Renal cortical epithelial cell (primary cell): ENCODE measurements around the gene CLNS1A. TPM values are rescaled to one million over a fixed set of nuclear protein-coding genes. Genes with fewer than 3 reads are reported as not detected.

ENCODE experiments used
- total RNA-seq: library from RNA; depleted of rRNA; stranded (reverse); fragments of >200 nt; gene quantifications from 2 replicates; pipeline ENCODE4 v1.2.3, GENCODE V29; 2014

Gene CLNS1A
- total RNA-seq, 1 donor from 2014 or later = 183 TPM

Other genes starting within 250 kb of the CLNS1A start
- gene PAK1, start 163.7 kb downstream of the CLNS1A start, total RNA-seq = 16.0 and 30.0 TPM in 2 replicates
- 2.1 and 3.8 TPM in 2 replicates for gene AQP11, start 47.8 kb downstream of the CLNS1A start, total RNA-seq
- gene RSF1, start 182.9 kb upstream of the CLNS1A start, total RNA-seq = 18.1 and 74.2 TPM in 2 replicates
- gene AAMDC, start 183.3 kb upstream of the CLNS1A start, total RNA-seq = 22.6 and 26.2 TPM in 2 replicates